IMR-90 (cell line): ENCODE measurements around the gene PMPCB. TPM values are rescaled to one million over a fixed set of nuclear protein-coding genes. Genes with fewer than 3 reads are reported as not detected.
A peak's percentile ranks its signal among the peaks of the same experiment; 100 is the strongest.

ENCODE experiments used
- ATAC-seq: fragments of 200-7000 bp; cut with Tn5 transposase; 2 replicates; pipeline ENCODE4 v1.9.1; 2020; ENCODE audit warnings: low read depth, mild to moderate bottlenecking, moderate library complexity
- BruUV-seq: library from RNA; stranded (reverse); fragments of 400-500 nt; replicated peaks from 2 replicates; lab custom pipeline; 2021; lab: Mats Ljungman, UMichigan
- CTCF ChIA-PET: fragments of 300-600 bp; formaldehyde crosslinking; extraction: SDS; loops from one replicate; lab custom pipeline; 2021; ENCODE audit warnings: antibody characterized with exemption; lab: Yijun Ruan, JAX
- POLR2A ChIA-PET: fragments of 300-600 bp; sonication (Branson Sonifier 250); formaldehyde crosslinking; loops from one replicate; lab custom pipeline; 2022; ENCODE audit warnings: antibody characterized with exemption; ENCODE audit not compliant: unreplicated experiment; lab: Charles Lee
- DNase-seq: peaks from one replicate; pipeline ENCODE4 v3.0.0; 2013
- H2AFZ ChIP-seq: replicated peaks from 2 replicates; pipeline ENCODE3; 2013; ENCODE audit warnings: low read length, mild to moderate bottlenecking; ENCODE audit not compliant: poor library complexity
- H2AK5ac ChIP-seq: 2 replicates; pipeline ENCODE4 v1.6.1; 2013; ENCODE audit warnings: low read depth, low read length, inconsistent platforms
- H2AK9ac ChIP-seq: replicated peaks from 2 replicates; pipeline ENCODE3; 2013; ENCODE audit warnings: mild to moderate bottlenecking, low read depth, low read length, moderate library complexity; ENCODE audit not compliant: poor library complexity
- H2BK120ac ChIP-seq: 2 replicates; pipeline ENCODE4 v1.6.1; 2013; ENCODE audit warnings: low read depth, low read length, inconsistent platforms
- H2BK15ac ChIP-seq: 3 replicates; pipeline ENCODE4 v1.6.1; 2013; ENCODE audit warnings: low read depth, low read length, inconsistent platforms
- H2BK20ac ChIP-seq: 2 replicates; pipeline ENCODE4 v1.6.1; 2013; ENCODE audit warnings: low read depth, mild to moderate bottlenecking, inconsistent platforms, low read length, moderate library complexity
- H2BK5ac ChIP-seq: 2 replicates; pipeline ENCODE4 v1.6.1; 2013; ENCODE audit warnings: mild to moderate bottlenecking, low read depth, low read length, inconsistent platforms; ENCODE audit not compliant: poor library complexity, severe bottlenecking
- H3K14ac ChIP-seq: replicated peaks from 2 replicates; pipeline ENCODE4 v1.6.1; 2013; ENCODE audit warnings: low read depth, low read length, inconsistent platforms
- H3K18ac ChIP-seq: 2 replicates; pipeline ENCODE4 v1.6.1; 2013; ENCODE audit warnings: low read depth, low read length, control low read depth
- H3K23ac ChIP-seq: 2 replicates; pipeline ENCODE4 v1.6.1; 2013; ENCODE audit warnings: low read depth, low read length, inconsistent platforms
- H3K27ac ChIP-seq: 2 replicates; pipeline ENCODE4 v1.5.1; 2013; ENCODE audit warnings: mild to moderate bottlenecking, control low read depth, low read length; ENCODE audit not compliant: insufficient read depth
- H3K27me3 ChIP-seq: 2 replicates; pipeline ENCODE4 v1.6.1; 2013; ENCODE audit warnings: low read length; ENCODE audit not compliant: control insufficient read depth, insufficient read depth
- H3K36me3 ChIP-seq: 2 replicates; pipeline ENCODE4 v1.6.1; 2013; ENCODE audit warnings: low read length, mixed read lengths; ENCODE audit not compliant: control insufficient read depth, insufficient read depth
- H3K4ac ChIP-seq: 2 replicates; pipeline ENCODE4 v1.6.1; 2013; ENCODE audit warnings: low read depth, low read length, inconsistent platforms
- H3K4me1 ChIP-seq: 2 replicates; pipeline ENCODE4 v1.6.1; 2013; ENCODE audit warnings: low read length, mixed read lengths; ENCODE audit not compliant: control insufficient read depth, insufficient read depth
- H3K4me2 ChIP-seq: 2 replicates; pipeline ENCODE4 v1.6.1; 2013; ENCODE audit warnings: low read depth, mild to moderate bottlenecking, control low read depth, low read length, moderate library complexity
- H3K4me3 ChIP-seq: 2 replicates; pipeline ENCODE4 v1.5.1; 2013; ENCODE audit warnings: low read depth, mild to moderate bottlenecking, control low read depth, low read length, moderate library complexity; ENCODE audit not compliant: insufficient read depth
- H3K56ac ChIP-seq: 2 replicates; pipeline ENCODE4 v1.6.1; 2013; ENCODE audit warnings: low read length, inconsistent platforms; ENCODE audit not compliant: insufficient read depth; ENCODE audit errors: extremely low read depth
- H3K79me1 ChIP-seq, 2 experiments: 2 replicates each; pipeline ENCODE4 v1.6.1; 2013; ENCODE audit warnings: low read length in 2 of 2, inconsistent platforms in 1 of 2, low read depth in 1 of 2
- H3K9ac ChIP-seq: 2 replicates; pipeline ENCODE4 v1.6.1; 2013; ENCODE audit warnings: low read depth, low read length, control low read depth
- H3K9me1 ChIP-seq: 2 replicates; pipeline ENCODE4 v1.6.1; 2013; ENCODE audit warnings: low read length, inconsistent platforms; ENCODE audit not compliant: insufficient read depth
- H3K9me3 ChIP-seq: 2 replicates; pipeline ENCODE4 v1.6.1; 2013; ENCODE audit warnings: low read length; ENCODE audit not compliant: control insufficient read depth, insufficient read depth
- H4K20me1 ChIP-seq: 2 replicates; pipeline ENCODE4 v1.6.1; 2013; ENCODE audit warnings: low read length, inconsistent platforms; ENCODE audit not compliant: insufficient read depth
- H4K5ac ChIP-seq: 2 replicates; pipeline ENCODE4 v1.6.1; 2013; ENCODE audit warnings: mild to moderate bottlenecking, low read depth, low read length, control low read depth
- H4K8ac ChIP-seq, 2 experiments: 2 replicates each; pipeline ENCODE4 v1.6.1; 2013; ENCODE audit warnings: low read depth in 2 of 2, low read length in 2 of 2, control low read depth in 1 of 2, inconsistent platforms in 1 of 2
- H4K91ac ChIP-seq: 2 replicates; pipeline ENCODE4 v1.6.1; 2013; ENCODE audit warnings: low read depth, low read length, inconsistent platforms; ENCODE audit not compliant: insufficient read depth
- BHLHE40 ChIP-seq: fragments of 150-350 bp; IDR thresholded peaks from 2 replicates; pipeline ENCODE4 v1.6.1; 2016; ENCODE audit warnings: mild to moderate bottlenecking, low read depth, low read length
- ELK1 ChIP-seq: fragments of 150-350 bp; IDR thresholded peaks from 2 replicates; pipeline ENCODE4 v1.6.1; 2016; ENCODE audit warnings: low read depth, mild to moderate bottlenecking, low read length, moderate library complexity, borderline replicate concordance
- MAZ ChIP-seq: IDR thresholded peaks from 2 replicates; pipeline ENCODE4 v1.6.1; 2012; ENCODE audit warnings: low read depth, mild to moderate bottlenecking, low read length, improper control_type of control experiment, moderate library complexity, borderline replicate concordance
- POLR2A ChIP-seq: IDR thresholded peaks from 2 replicates; pipeline ENCODE4 v1.6.1; 2012; ENCODE audit warnings: mild to moderate bottlenecking, low read depth, low read length
- RFX5 ChIP-seq: IDR thresholded peaks from 2 replicates; pipeline ENCODE4 v1.8.0; 2012; ENCODE audit warnings: low read depth, mild to moderate bottlenecking, low read length, moderate library complexity
- USF2 ChIP-seq: fragments of 150-350 bp; IDR thresholded peaks from 2 replicates; pipeline ENCODE4 v1.6.1; 2017; ENCODE audit warnings: mild to moderate bottlenecking, antibody characterized with exemption, low read length, low read depth
- WGBS, 2 experiments: methylation state at CpG; one replicate each; pipeline versions ENCODE4 v1.1.5 to v1.1.7; 2013; ENCODE audit warnings: missing lambda C conversion rate in 2 of 2; ENCODE audit not compliant: insufficient read length in 1 of 2; ENCODE audit errors: extremely low coverage in 2 of 2; 5-methylcytosine and 5-hydroxymethylcytosine counted together
- dilution Hi-C: fragments of 300-500 bp; cut with HindIII; formaldehyde crosslinking; loops from one replicate; pipeline ENCODE4 v1.14.3; 2018; ENCODE audit warnings: low sequenced_read_pairs; ENCODE audit not compliant: unreplicated experiment
- in situ Hi-C: fragments of 300-500 bp; cut with MboI; formaldehyde crosslinking; loops from 3 replicates; pipeline ENCODE4 v1.14.3; 2019; ENCODE audit warnings: low sequenced_read_pairs, inconsistent platforms, mixed read lengths
- intact Hi-C: fragments of 100-400 bp; cut with micrococcal nuclease; formaldehyde crosslinking; loops from 2 replicates; pipeline ENCODE4 v1.10.0; 2022
- polyA plus RNA-seq, 3 experiments: library from polyadenylated mRNA; depleted of rRNA; stranded (reverse); fragments of >200 nt; gene quantifications; 2 replicates each; pipeline ENCODE4 v1.2.3, GENCODE V29; 2012; ENCODE audit warnings: low replicate concordance in 1 of 3
- total RNA-seq: library from RNA; depleted of rRNA; stranded (reverse); fragments of >200 nt; gene quantifications from 2 replicates; pipeline ENCODE4 v1.2.3, GENCODE V29; 2012

PMPCB gene
- total and polyA plus RNA-seq, 2 of the 4 experiments (the other 2 are of a cell fraction): 50.4 to 72.8 TPM

- peak; percentile 71; the same call in 1 of the 2 replicates for TF ChIP-seq POLR2A
- TF ChIP-seq BHLHE40: no peak
- TF ChIP-seq RFX5: no peak
Measured at GRCh38 chr7:103347507-103348267, 50.5 kb downstream of the PMPCB start, which contains the start of gene PSMC2 (continued).

- H2BK15ac ChIP-seq: no peak overlapping the region
- no peaks in the 10 kb centered on the region for H3K9me3 ChIP-seq
- no peak overlapping the region for H3K14ac ChIP-seq
- no peak overlapping the region for H4K5ac ChIP-seq
- no peak overlapping the region for H2AFZ ChIP-seq
- intact Hi-C loops: no loop called here
- H3K36me3 ChIP-seq: peaks cover 10% of the 10 kb centered on the region
- ChIA-PET POLR2A (no interaction called here), CTCF (interaction anchor here (0.6 kb wide), 1 partner anchor 21 kb away, joined by 3 read pairs; no protein-coding TSS in a partner anchor)
- no peak overlapping the region for H4K8ac ChIP-seq
- WGBS, 2 experiments: no CpG with 5 or more reads among the region's 13 CpGs
- ATAC-seq (no peak), DNase-seq (no peak)
- no peak overlapping the region for H3K27ac ChIP-seq
- H3K9me1 ChIP-seq: no peaks in the 10 kb centered on the region; the same call in none of the 2 replicates
- TF ChIP-seq USF2 (no peak), BHLHE40 (no peak), ELK1 (no peak), MAZ (no peak)
- in situ Hi-C loops: no loop called here
- no peaks in the 10 kb centered on the region for H3K27me3 ChIP-seq
- H2BK20ac ChIP-seq: no peak overlapping the region
- H3K4ac ChIP-seq: no peak overlapping the region
- H3K18ac ChIP-seq: no peak overlapping the region
- no peak overlapping the region for H2BK120ac ChIP-seq
- H2AK5ac ChIP-seq: no peak overlapping the region
- H3K56ac ChIP-seq: no peak overlapping the region
- H3K79me1 ChIP-seq: peaks cover 16 to 26% of the 10 kb centered on the region in 2 experiments; a peak in 3 of 4 replicates
- no TSS peak for BruUV-seq
- H3K4me2 ChIP-seq: peak overlapping the region; percentile 5
- H2AK9ac ChIP-seq: no peak overlapping the region
- 0 out of 2 replicates have a peak overlapping the region, but pooled peaks have one; percentile 38 for H3K9ac ChIP-seq
- H2BK5ac ChIP-seq: no peak overlapping the region
- peak overlapping the region; percentile 61 for H3K4me3 ChIP-seq
- no peaks in the 10 kb centered on the region for H3K4me1 ChIP-seq
- H4K20me1 ChIP-seq: peaks cover 23% of the 10 kb centered on the region; the same call in 1 of the 2 replicates
- no peak overlapping the region for H4K91ac ChIP-seq
- dilution Hi-C loops: no loop called here
- H3K23ac ChIP-seq: no peak overlapping the region
Measured at GRCh38 chr7:103348452-103348851, 51.2 kb downstream of the PMPCB start.
